ENCODE results near the gene ORM2. TPM values are rescaled to one million over a fixed set of nuclear protein-coding genes. Genes with fewer than 3 reads are reported as not detected.

ORM2 gene
- total and polyA plus RNA-seq, 7 donors = 0.68 TPM; not detected in 6

GRCh38 chr9:114341152-114341830, 11.6 kb downstream of the ORM2 start:
- no peak overlapping the region for H3K4me3 ChIP-seq
- no peaks in the 10 kb centered on the region for H3K9me3 ChIP-seq
- no peak for DNase-seq
- no peaks in the 10 kb centered on the region for H3K27me3 ChIP-seq (ENCODE audit: insufficient read depth in 3 of 3, low read length in 2 of 3)
- 87 to 91% (median 88%) methylated on average over 12 of the region's 12 CpGs for WGBS, 3 donors
- no peaks in the 10 kb centered on the region for H3K4me1 ChIP-seq
- intact Hi-C loops (cut with DNase I) = no loop called here
- ATAC-seq = no peak
- TF ChIP-seq CTCF (IDR thresholded peaks at IDR 0.05) = no peak
- peaks cover 0 to 24% of the 10 kb centered on the region in 2 donors for H3K36me3 ChIP-seq (ENCODE audit: insufficient read depth in 1 of 2, low read depth in 1 of 2)
- H3K27ac ChIP-seq = no peak overlapping the region

- ATAC-seq (no peak), DNase-seq (no peak)
- intact Hi-C loops (cut with DNase I) = no loop called here
- TF ChIP-seq CTCF (IDR thresholded peaks at IDR 0.05) = no peak
- Histone ChIP-seq H3K9me3 (no peaks in the 10 kb centered on the region), H3K36me3 (ENCODE audit: insufficient read depth in 1 of 2, low read depth in 1 of 2) (peaks cover 0 to 31% of the 10 kb centered on the region in 2 donors), H3K4me3 (no peak overlapping the region), H3K27ac (no peak overlapping the region), H3K4me1 (no peaks in the 10 kb centered on the region), H3K27me3 (ENCODE audit: insufficient read depth in 3 of 3, low read length in 2 of 3) (no peaks in the 10 kb centered on the region)
- WGBS, 3 donors = 88 to 89% (median 89%) methylated on average over 4 of the region's 4 CpGs
Observed at GRCh38 chr9:114341991-114342390, 12.3 kb downstream of the ORM2 start.

GRCh38 chr9:114342755-114343440, 13.2 kb downstream of the ORM2 start:
- Histone ChIP-seq H3K9me3 (no peaks in the 10 kb centered on the region), H3K4me1 (no peaks in the 10 kb centered on the region), H3K4me3 (no peak overlapping the region), H3K36me3 (ENCODE audit: insufficient read depth in 1 of 2, low read depth in 1 of 2) (peaks cover 0 to 39% of the 10 kb centered on the region in 2 donors), H3K27ac (no peak overlapping the region), H3K27me3 (ENCODE audit: insufficient read depth in 3 of 3, low read length in 2 of 3) (no peaks in the 10 kb centered on the region)
- WGBS, 3 donors = 90 to 97% (median 91%) methylated on average over 5 of the region's 5 CpGs
- intact Hi-C loops (cut with DNase I) = no loop called here
- TF ChIP-seq CTCF (IDR thresholded peaks at IDR 0.05) = no peak
- no peak for DNase-seq
- no peak for ATAC-seq

GRCh38 chr9:114343471-114344187, 14.0 kb downstream of the ORM2 start:
- no peak for TF ChIP-seq CTCF (IDR thresholded peaks at IDR 0.05)
- no peak overlapping the region for H3K4me3 ChIP-seq
- WGBS, 3 donors = 90 to 93% (median 93%) methylated on average over 9 of the region's 9 CpGs
- no peaks in the 10 kb centered on the region for H3K4me1 ChIP-seq
- no peak for ATAC-seq
- no peaks in the 10 kb centered on the region for H3K9me3 ChIP-seq
- H3K27me3 ChIP-seq (ENCODE audit: insufficient read depth in 3 of 3, low read length in 2 of 3) = no peaks in the 10 kb centered on the region
- no peak overlapping the region for H3K27ac ChIP-seq
- no peak for DNase-seq
- intact Hi-C loops (cut with DNase I) = loop anchor here in 1 of 2 donors (2.0 kb wide), 1 partner anchor 77 kb away; no protein-coding TSS in a partner anchor
- peaks cover 0 to 39% of the 10 kb centered on the region in 2 donors for H3K36me3 ChIP-seq (ENCODE audit: insufficient read depth in 1 of 2, low read depth in 1 of 2)

All from psoas muscle (tissue), 8 donors.